Measurements from ENCODE around the gene CD300LG.
"Not testable (repeated sequence)": the region's sequence is repeated elsewhere in the genome, so short reads cannot be mapped to it uniquely, and the experiment has no call there.

CD300LG gene

DNA sequence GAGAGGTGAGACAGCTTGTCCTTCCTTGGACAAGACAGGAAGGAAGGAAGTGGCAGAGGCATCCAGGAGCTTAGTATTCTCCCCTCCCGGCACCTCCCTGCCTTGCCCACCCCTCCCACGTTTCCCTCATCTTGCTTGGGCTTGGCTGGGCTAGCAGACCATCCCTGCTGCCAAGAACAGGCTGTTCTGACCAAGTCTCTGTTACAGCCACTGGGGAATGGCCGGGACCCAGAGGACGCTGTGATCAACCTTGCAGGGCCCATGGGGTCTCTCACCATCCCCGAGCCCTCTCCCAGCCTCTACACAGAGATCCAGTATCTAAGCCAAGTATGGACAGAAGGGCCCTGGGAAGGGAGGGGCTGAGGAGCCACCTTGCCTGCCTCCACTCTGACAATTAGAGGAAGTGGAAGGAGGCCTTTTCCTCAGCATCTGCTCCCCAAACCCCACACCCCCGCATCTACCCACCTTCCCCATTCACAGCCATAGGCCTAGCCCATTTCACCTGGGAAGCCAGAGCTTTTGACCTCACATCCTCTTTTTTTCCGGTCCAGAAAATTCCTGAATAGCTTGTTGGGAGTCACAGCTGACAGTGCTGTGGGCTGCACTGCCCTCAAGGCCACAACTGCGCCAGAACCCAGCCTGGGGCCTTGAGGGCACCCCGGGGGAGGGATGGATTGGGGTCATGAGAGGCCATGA is 14.1 kb downstream of the CD300LG start:
- no peak overlapping the region for H3K4me3 ChIP-seq (ENCODE audit: low read length)
- TF ChIP-seq, protein P1, sequence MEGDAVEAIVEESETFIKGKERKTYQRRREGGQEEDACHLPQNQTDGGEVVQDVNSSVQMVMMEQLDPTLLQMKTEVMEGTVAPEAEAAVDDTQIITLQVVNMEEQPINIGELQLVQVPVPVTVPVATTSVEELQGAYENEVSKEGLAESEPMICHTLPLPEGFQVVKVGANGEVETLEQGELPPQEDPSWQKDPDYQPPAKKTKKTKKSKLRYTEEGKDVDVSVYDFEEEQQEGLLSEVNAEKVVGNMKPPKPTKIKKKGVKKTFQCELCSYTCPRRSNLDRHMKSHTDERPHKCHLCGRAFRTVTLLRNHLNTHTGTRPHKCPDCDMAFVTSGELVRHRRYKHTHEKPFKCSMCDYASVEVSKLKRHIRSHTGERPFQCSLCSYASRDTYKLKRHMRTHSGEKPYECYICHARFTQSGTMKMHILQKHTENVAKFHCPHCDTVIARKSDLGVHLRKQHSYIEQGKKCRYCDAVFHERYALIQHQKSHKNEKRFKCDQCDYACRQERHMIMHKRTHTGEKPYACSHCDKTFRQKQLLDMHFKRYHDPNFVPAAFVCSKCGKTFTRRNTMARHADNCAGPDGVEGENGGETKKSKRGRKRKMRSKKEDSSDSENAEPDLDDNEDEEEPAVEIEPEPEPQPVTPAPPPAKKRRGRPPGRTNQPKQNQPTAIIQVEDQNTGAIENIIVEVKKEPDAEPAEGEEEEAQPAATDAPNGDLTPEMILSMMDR (conservative IDR thresholded peaks at IDR 0.05; ENCODE audit: low read length), result no peak
- DNase-seq (ENCODE audit: low read depth), result no peak

DNA sequence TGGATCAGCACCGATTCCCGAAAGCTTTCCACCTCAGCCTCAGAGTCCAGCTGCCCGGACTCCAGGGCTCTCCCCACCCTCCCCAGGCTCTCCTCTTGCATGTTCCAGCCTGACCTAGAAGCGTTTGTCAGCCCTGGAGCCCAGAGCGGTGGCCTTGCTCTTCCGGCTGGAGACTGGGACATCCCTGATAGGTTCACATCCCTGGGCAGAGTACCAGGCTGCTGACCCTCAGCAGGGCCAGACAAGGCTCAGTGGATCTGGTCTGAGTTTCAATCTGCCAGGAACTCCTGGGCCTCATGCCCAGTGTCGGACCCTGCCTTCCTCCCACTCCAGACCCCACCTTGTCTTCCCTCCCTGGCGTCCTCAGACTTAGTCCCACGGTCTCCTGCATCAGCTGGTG is 15.0 kb downstream of the CD300LG start:
- DNase-seq (ENCODE audit: low read depth), result no peak
- no peak overlapping the region for H3K4me3 ChIP-seq (ENCODE audit: low read length)

DNA sequence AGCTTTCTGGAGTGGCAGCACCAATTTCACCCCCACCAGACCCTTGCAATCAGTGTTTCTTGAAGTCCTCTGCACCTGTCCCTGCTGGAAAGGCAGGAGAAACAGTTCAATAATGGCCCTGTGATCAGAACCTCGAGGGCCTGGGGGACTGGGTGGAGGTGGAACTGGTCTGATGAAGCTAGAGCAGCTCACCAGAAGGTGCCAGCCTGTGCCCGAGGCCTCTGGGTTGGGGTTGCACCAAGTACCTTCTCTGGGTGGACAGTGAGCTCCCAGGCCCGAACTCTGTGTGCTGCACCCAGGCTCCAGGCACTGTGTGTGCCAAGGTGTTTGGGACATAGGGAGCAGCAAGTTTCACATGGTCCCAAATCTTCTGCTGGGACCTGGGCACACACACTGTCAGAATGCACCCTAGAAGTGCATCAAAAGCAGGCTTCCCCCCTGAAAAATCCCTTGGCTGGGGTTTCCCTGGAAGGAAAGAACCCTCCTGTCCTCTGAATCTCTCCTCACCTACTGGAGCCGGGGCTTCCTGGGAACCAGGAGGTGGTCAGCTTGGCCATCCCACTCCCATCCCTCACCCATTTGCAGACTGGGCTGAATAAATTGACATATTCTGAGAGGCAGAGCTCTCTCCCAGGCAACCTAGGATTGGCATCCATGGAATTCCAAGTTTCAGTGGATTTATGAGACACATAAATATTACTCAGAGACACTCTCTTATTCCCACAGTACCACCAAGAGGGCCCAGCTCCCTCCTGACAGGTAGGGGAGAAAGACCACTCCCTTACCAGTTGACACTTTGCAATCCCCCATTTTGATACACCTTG is 17.4 kb downstream of the CD300LG start:
- TF ChIP-seq, protein P1 (conservative IDR thresholded peaks at IDR 0.05; ENCODE audit: low read length), result no peak
- no peak for DNase-seq (ENCODE audit: low read depth)
- no peak overlapping the region for H3K4me3 ChIP-seq (ENCODE audit: low read length)

More for the DNA sequence above, 15.0 kb downstream of the CD300LG start:
- TF ChIP-seq, protein P1 (conservative IDR thresholded peaks at IDR 0.05; ENCODE audit: low read length), result no peak

DNA sequence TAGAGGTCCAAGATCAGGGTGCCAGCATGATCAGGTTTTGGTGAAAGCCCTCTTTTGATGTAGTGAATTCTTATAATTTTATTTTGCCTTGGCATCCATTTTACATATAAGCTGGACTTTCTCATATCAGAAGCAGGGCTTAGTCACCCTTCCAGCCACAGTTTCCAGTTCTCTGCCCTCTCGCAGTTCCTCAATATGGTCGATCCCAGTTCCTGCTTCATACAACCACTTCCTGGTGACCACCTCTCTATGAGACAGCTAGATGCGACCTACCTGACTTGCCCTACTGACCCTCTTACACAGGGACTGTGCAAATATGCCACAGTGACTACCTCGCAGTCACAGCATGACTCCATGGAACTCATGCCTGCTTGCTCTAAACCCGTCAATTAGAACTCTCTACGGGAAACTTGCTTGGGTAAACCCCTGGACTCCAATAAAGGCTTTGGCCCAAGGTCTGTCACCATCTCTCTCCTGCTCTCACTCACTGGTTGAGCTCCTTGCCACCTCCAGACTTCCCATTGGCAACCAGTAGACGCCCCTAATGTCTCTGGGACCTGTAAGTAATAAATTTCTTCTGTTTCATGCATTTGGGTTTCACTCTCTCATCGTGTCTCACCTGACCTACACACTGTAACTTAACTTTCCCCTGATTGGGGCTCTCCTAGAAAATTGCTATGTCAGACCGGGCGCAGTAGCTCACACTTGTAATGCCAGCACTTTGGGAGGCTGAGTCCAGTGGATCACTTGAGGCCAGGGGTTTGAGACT is 21.4 kb downstream of the CD300LG start:
- TF ChIP-seq, protein P1 (conservative IDR thresholded peaks at IDR 0.05; ENCODE audit: low read length), result no peak
- H3K4me3 ChIP-seq (ENCODE audit: low read length), result no peak overlapping the region
- DNase-seq (ENCODE audit: low read depth), result no peak

DNA sequence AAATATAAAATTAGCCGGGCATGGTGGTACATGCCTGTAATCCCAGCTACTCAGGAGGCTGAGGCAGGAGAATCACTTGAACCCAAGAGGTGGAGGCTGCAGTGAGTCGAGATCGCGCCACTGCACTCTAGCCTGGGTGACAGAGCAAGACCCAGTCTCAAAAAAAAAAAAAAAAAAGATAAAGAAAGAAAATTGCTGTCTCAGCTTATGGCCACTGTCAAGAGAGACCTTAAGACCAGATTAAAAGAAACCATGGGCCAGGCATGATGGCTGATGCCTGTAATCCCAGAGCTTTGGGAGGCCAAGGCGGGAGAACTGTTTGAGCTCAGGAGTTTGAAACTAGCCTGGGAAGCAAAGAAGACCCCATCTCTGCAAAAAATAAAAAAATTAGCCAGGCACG is 22.1 kb downstream of the CD300LG start:
- not testable (repeated sequence) for H3K4me3 ChIP-seq (ENCODE audit: low read length); DNase-seq (ENCODE audit: low read depth)

DNA sequence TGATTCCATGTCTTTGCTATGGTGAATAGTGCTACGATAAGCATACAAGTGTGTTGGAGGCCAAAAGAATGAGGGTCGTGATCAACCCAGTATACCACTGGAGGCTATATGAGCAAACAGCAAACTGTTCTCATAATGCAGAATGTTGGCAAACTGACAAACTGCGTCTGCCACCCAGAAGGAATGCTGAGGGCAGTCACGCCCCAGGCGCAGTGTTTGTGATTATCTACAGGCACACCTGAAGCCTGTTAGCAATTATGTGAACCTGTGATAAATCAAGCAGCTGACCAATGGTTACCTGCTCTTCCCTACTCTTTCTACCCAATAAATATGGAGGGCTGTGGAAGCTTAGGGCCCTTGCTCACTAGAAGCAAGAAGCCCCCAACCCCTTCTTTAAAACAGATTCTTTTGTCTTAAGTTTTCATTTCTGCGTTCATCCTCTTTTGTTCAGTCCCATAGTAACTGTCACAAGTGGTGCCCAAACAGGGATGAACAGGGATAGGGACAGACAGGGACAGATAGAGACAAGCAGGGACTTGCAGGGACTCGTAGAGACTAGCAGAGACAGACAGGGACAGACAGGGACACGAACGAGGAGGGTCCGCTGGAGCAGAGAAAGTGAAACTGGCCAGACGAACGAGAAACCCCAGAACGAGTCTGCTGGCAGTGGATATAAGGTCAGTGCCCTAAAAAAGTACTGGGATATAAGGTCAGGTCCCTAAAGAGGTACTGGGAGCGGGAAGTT is 25.1 kb downstream of the CD300LG start:
- H3K4me3 ChIP-seq (ENCODE audit: low read length), result no peak overlapping the region
- TF ChIP-seq, protein P1 (conservative IDR thresholded peaks at IDR 0.05; ENCODE audit: low read length), result no peak
- DNase-seq (ENCODE audit: low read depth), result no peak

DNA sequence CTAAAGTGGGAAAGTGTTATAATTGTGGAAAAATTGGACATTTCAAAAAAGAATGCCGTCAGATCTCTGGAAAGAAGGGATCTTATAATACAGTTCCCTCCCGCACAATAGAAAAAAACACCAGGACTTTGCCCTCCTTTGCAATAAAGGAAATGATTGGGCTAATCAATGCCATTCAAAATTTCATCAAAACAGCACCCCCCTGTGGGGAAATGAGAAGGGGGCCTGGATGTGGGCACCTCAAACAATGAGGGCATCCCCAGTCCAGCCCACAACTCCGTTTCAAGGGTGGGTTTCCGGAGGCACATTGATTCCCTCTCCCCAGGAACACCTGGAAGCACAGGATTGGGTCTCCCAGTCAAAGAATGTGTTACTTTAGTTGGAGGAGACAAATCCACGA is 26.1 kb downstream of the CD300LG start:
- TF ChIP-seq, protein P1 (conservative IDR thresholded peaks at IDR 0.05; ENCODE audit: low read length), result no peak
- H3K4me3 ChIP-seq (ENCODE audit: low read length), result no peak overlapping the region
- DNase-seq (ENCODE audit: low read depth), result no peak
